H1 (cell line): Measurements from ENCODE around the gene BYSL. TPM values are rescaled to one million over a fixed set of nuclear protein-coding genes. Genes with fewer than 3 reads are reported as not detected.

Experiments
- CTCF ChIA-PET: fragments of 300-600 bp; sonication (Branson Sonifier 250); formaldehyde crosslinking; loops from one replicate; lab custom pipeline; 2021; ENCODE audit not compliant: partially characterized antibody; lab: Charles Lee
- POLR2A ChIA-PET: fragments of 300-600 bp; sonication (Branson Sonifier 250); formaldehyde crosslinking; loops from one replicate; lab custom pipeline; 2021; ENCODE audit warnings: inconsistent platforms; ENCODE audit not compliant: partially characterized antibody; lab: Charles Lee
- DNase-seq, 2 experiments: peaks; one replicate each; pipeline versions ENCODE4 v3.0.0 to v3.0.0-alpha.2; 2010 to 2022; ENCODE audit warnings: low spot score in 2 of 2, low read depth in 1 of 2, mixed read lengths in 1 of 2
- FAIRE-seq: peaks from 2 replicates; lab custom pipeline; 2011; peaks lifted over from hg19 to GRCh38; lab: Jason Lieb, UNC
- H2AFZ ChIP-seq: 2 replicates; pipeline ENCODE4 v1.8.1; 2012; ENCODE audit warnings: low read length, inconsistent platforms
- H2AK5ac ChIP-seq: 2 replicates; pipeline ENCODE4 v1.6.1; 2013; ENCODE audit warnings: low read depth, low read length
- H2BK120ac ChIP-seq: replicated peaks from 2 replicates; pipeline ENCODE3; 2013; ENCODE audit warnings: low read depth, low read length, inconsistent platforms
- H2BK12ac ChIP-seq: 2 replicates; pipeline ENCODE4 v1.6.1; 2013; ENCODE audit warnings: low read depth, low read length
- H2BK15ac ChIP-seq: 2 replicates; pipeline ENCODE4 v1.6.1; 2013; ENCODE audit warnings: low read length
- H2BK20ac ChIP-seq: 2 replicates; pipeline ENCODE4 v1.6.1; 2013; ENCODE audit warnings: low read length
- H2BK5ac ChIP-seq: 2 replicates; pipeline ENCODE4 v1.6.1; 2013; ENCODE audit warnings: low read depth, low read length
- H3K14ac ChIP-seq: 2 replicates; pipeline ENCODE4 v1.6.1; 2013; ENCODE audit warnings: inconsistent platforms; ENCODE audit not compliant: insufficient read length
- H3K18ac ChIP-seq: 2 replicates; pipeline ENCODE4 v1.6.1; 2013; ENCODE audit warnings: low read length; ENCODE audit errors: extremely low read depth
- H3K23ac ChIP-seq: 2 replicates; pipeline ENCODE4 v1.6.1; 2013; ENCODE audit warnings: inconsistent platforms; ENCODE audit not compliant: insufficient read length
- H3K23me2 ChIP-seq: 2 replicates; pipeline ENCODE4 v1.6.1; 2013; ENCODE audit warnings: low read depth, low read length
- H3K27ac ChIP-seq: 2 replicates; pipeline ENCODE4 v1.6.1; 2011; ENCODE audit warnings: low read depth, low read length, inconsistent platforms
- H3K27me3 ChIP-seq, 4 experiments: replicated peaks in 1 of 4; 1 replicate in 1 of 4; 2 replicates in 3 of 4; pipeline versions ENCODE4 v1.6.1 to v1.8.1; 2011 to 2013; ENCODE audit warnings: low read length in 3 of 4, mild to moderate bottlenecking in 3 of 4, inconsistent platforms in 2 of 4, mixed read lengths in 2 of 4, moderate library complexity in 1 of 4; ENCODE audit not compliant: control insufficient read depth in 3 of 4, insufficient read depth in 3 of 4; ENCODE audit errors: extremely low read depth in 1 of 4
- H3K36me3 ChIP-seq, 4 experiments: 2 replicates each; pipeline versions ENCODE4 v1.6.1 to v1.8.1; 2011 to 2013; ENCODE audit warnings: mild to moderate bottlenecking in 4 of 4, low read length in 3 of 4, moderate library complexity in 2 of 4, control low read depth in 1 of 4, inconsistent platforms in 1 of 4; ENCODE audit not compliant: insufficient read depth in 4 of 4, control insufficient read depth in 2 of 4
- H3K4ac ChIP-seq: replicated peaks from 2 replicates; pipeline ENCODE3; 2013; ENCODE audit warnings: low read length, low read depth, mixed read lengths, inconsistent platforms; ENCODE audit not compliant: insufficient read length
- H3K4me1 ChIP-seq, 4 experiments: replicated peaks in 1 of 4; 1 replicate in 1 of 4; 2 replicates in 3 of 4; pipeline versions ENCODE4 v1.6.1 to v1.8.1; 2011 to 2013; ENCODE audit warnings: low read length in 3 of 4, inconsistent platforms in 2 of 4, mixed read lengths in 1 of 4; ENCODE audit not compliant: insufficient read depth in 4 of 4, control insufficient read depth in 3 of 4
- H3K4me2 ChIP-seq, 2 experiments: 2 replicates each; pipeline versions ENCODE4 v1.6.1 to v1.8.1; 2011 to 2013; ENCODE audit warnings: low read depth in 2 of 2, low read length in 2 of 2, control low read depth in 1 of 2, inconsistent platforms in 1 of 2, mild to moderate bottlenecking in 1 of 2; ENCODE audit not compliant: insufficient read depth in 1 of 2
- H3K4me3 ChIP-seq, 4 experiments: fragments of 200-600, 300-600 bp in 1 of 4; sonication (generic), shearing (Covaris generic), sonication (Bioruptor Twin) in 1 of 4; 2 replicates each; pipeline versions ENCODE4 v1.5.1 to v1.8.1; 2011 to 2016; ENCODE audit warnings: low read length in 4 of 4, low read depth in 3 of 4, control low read depth in 2 of 4, inconsistent platforms in 2 of 4, mild to moderate bottlenecking in 2 of 4, mixed read lengths in 1 of 4, moderate library complexity in 1 of 4; ENCODE audit not compliant: insufficient read depth in 2 of 4; ENCODE audit errors: extremely low read depth in 1 of 4
- H3K56ac ChIP-seq: replicated peaks from 2 replicates; pipeline ENCODE3; 2013; ENCODE audit warnings: low read depth, mild to moderate bottlenecking, mixed read lengths, low read length, inconsistent platforms; ENCODE audit not compliant: insufficient read length
- H3K79me1 ChIP-seq: 2 replicates; pipeline ENCODE4 v1.6.1; 2013; ENCODE audit warnings: low read depth, low read length, control low read depth
- H3K79me2 ChIP-seq, 2 experiments: 2 replicates each; pipeline versions ENCODE4 v1.6.1 to v1.8.1; 2012 to 2013; ENCODE audit warnings: low read length in 2 of 2, mild to moderate bottlenecking in 2 of 2, inconsistent platforms in 1 of 2; ENCODE audit not compliant: insufficient read depth in 2 of 2, control insufficient read depth in 1 of 2
- H3K9ac ChIP-seq, 4 experiments: replicated peaks in 1 of 4; 1 replicate in 1 of 4; 2 replicates in 3 of 4; pipeline versions ENCODE4 v1.6.1 to v1.8.1; 2011 to 2013; ENCODE audit warnings: low read depth in 3 of 4, low read length in 3 of 4, control low read depth in 2 of 4, mild to moderate bottlenecking in 2 of 4, moderate library complexity in 2 of 4, inconsistent platforms in 1 of 4; ENCODE audit errors: extremely low read depth in 1 of 4
- H3K9me3 ChIP-seq, 2 experiments: 2 replicates each; pipeline versions ENCODE4 v1.6.1 to v1.8.1; 2012 to 2013; ENCODE audit warnings: mild to moderate bottlenecking in 2 of 2, moderate library complexity in 2 of 2, control low read depth in 1 of 2, inconsistent platforms in 1 of 2, low read depth in 1 of 2, low read length in 1 of 2, mixed read lengths in 1 of 2; ENCODE audit not compliant: insufficient read depth in 2 of 2
- H4K20me1 ChIP-seq, 2 experiments: replicated peaks in 1 of 2; 2 replicates each; pipeline versions ENCODE3 to v1.8.1; 2011 to 2013; ENCODE audit warnings: inconsistent platforms in 2 of 2, low read length in 2 of 2, mild to moderate bottlenecking in 1 of 2; ENCODE audit not compliant: insufficient read depth in 2 of 2, control insufficient read depth in 1 of 2
- H4K5ac ChIP-seq: 2 replicates; pipeline ENCODE4 v1.6.1; 2013; ENCODE audit warnings: low read length, low read depth, mixed read lengths, inconsistent platforms; ENCODE audit not compliant: insufficient read length
- H4K8ac ChIP-seq: 2 replicates; pipeline ENCODE4 v1.8.0; 2013; ENCODE audit warnings: mild to moderate bottlenecking, moderate library complexity, low read length, inconsistent platforms; ENCODE audit not compliant: insufficient read depth; ENCODE audit errors: extremely low read depth
- H4K91ac ChIP-seq: replicated peaks from 2 replicates; pipeline ENCODE3; 2013; ENCODE audit warnings: low read length, mixed read lengths, inconsistent platforms; ENCODE audit not compliant: insufficient read length
- ASH2L ChIP-seq: fragments of 200-600, 300-600 bp; sonication (generic); IDR thresholded peaks from one replicate; pipeline ENCODE4 v1.7.1; 2017; ENCODE audit warnings: low read length
- BACH1 ChIP-seq: IDR thresholded peaks from 2 replicates; pipeline ENCODE4 v1.6.1; 2012; ENCODE audit warnings: low read length, improper control_type of control experiment
- EP300 ChIP-seq, 2 experiments: IDR thresholded peaks; 1 replicate in 1 of 2; 2 replicates in 1 of 2; pipeline ENCODE4 v1.6.1; 2011 to 2012; ENCODE audit warnings: low read depth in 2 of 2, low read length in 2 of 2, mild to moderate bottlenecking in 2 of 2, borderline replicate concordance in 1 of 2, inconsistent platforms in 1 of 2, moderate library complexity in 1 of 2
- JUN ChIP-seq: IDR thresholded peaks from 2 replicates; pipeline ENCODE4 v1.6.1; 2011; ENCODE audit warnings: low read depth, mild to moderate bottlenecking, improper control_type of control experiment, low read length
- KDM1A ChIP-seq: fragments of 200-600, 300-600 bp; sonication (generic); IDR thresholded peaks from 2 replicates; pipeline ENCODE4 v1.7.1; 2016; ENCODE audit warnings: mild to moderate bottlenecking, low read length, borderline replicate concordance
- KDM5A ChIP-seq: fragments of 200-600 bp; IDR thresholded peaks from 2 replicates; pipeline ENCODE4 v1.7.1; 2012; ENCODE audit warnings: mild to moderate bottlenecking, low read length, inconsistent platforms, mixed read lengths
- SP1 ChIP-seq: IDR thresholded peaks from 2 replicates; pipeline ENCODE4 v1.6.1; 2011; ENCODE audit warnings: low read depth, low read length
- SRF ChIP-seq: IDR thresholded peaks from 2 replicates; pipeline ENCODE4 v1.6.1; 2011; ENCODE audit warnings: mild to moderate bottlenecking, low read depth, low read length, moderate library complexity
- YY1 ChIP-seq: IDR thresholded peaks from 2 replicates; pipeline ENCODE4 v1.6.1; 2011; ENCODE audit warnings: low read depth, mild to moderate bottlenecking, low read length
- WGBS, 2 experiments: shearing (Covaris generic) in 1 of 2; methylation state at CpG; one replicate each; pipeline versions ENCODE4 v1.1.6 to v1.1.7; 2013 to 2015; ENCODE audit warnings: low lambda C conversion rate in 2 of 2, mixed read lengths in 2 of 2, inconsistent platforms in 1 of 2, low coverage in 1 of 2, missing lambda C conversion rate in 1 of 2; ENCODE audit not compliant: insufficient replicate concordance in 2 of 2, insufficient coverage in 1 of 2, insufficient read length in 1 of 2; ENCODE audit errors: extremely low coverage in 1 of 2, missing lambda C conversion rate in 1 of 2; 5-methylcytosine and 5-hydroxymethylcytosine counted together
- polyA plus RNA-seq, 7 experiments: library from polyadenylated mRNA; depleted of rRNA in 3 of 7; stranded (reverse) in 5 of 7; unstranded in 2 of 7; fragments of >200 nt in 5 of 7; fragments of 200-250 nt in 2 of 7; gene quantifications; 1 replicate in 5 of 7; 2 replicates in 1 of 7; 4 replicates in 1 of 7; pipeline versions ENCODE4 v1.2.1 to v1.2.3, GENCODE V29; 2011 to 2013; ENCODE audit warnings: missing spikeins in 2 of 7, mixed read lengths in 2 of 7
- total RNA-seq: library from RNA; stranded (reverse); fragmentation: NEBNext Ultra II Directional; extraction: Animal tissue kit (Norgen Biotek cat#: 25700); gene quantifications from 2 replicates; pipeline ENCODE4 v1.2.1, GENCODE V29; 2021
- TF ChIP-seq, protein P1 (sequence below): IDR thresholded peaks from 2 replicates; pipeline ENCODE4 v1.6.1; 2011; ENCODE audit warnings: low read depth, mild to moderate bottlenecking, low read length; ENCODE audit not compliant: insufficient read depth

The BYSL gene
- total and polyA plus RNA-seq, 2 of the 8 experiments (the other 6 are each of a cell fraction or from before 2014, with no cell fraction given), result 37.3 to 49.2 TPM

DNA sequence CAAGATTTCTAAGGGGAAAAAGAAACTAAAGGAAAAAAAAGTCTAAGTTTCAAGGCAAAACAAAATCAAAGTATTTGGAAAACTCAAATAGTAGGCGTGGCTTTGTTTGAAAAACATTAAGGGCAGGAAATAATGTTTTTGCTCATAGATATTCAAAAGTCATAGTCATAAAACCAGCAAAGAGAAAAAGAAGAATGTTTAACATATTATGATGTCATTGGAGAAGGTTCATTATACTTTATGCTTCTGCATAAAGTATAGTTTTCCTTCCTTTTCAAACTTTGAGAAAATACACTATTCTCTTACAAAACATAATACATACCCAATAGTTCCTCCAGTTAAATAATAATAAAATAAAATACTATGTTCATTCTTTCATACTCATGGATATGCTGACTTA lies 39.8 kb upstream of the BYSL start:
- Histone ChIP-seq H3K4me1 (no peaks in the 10 kb centered on the region), H3K56ac (no peak overlapping the region), H2AK5ac (no peak overlapping the region), H2BK12ac (no peak overlapping the region), H4K91ac (no peak overlapping the region), H3K36me3 (peaks cover 0 to 2% (median 0%) of the 10 kb centered on the region in 4 experiments; a peak in 2 of 8 replicates), H3K9me3 (no peaks in the 10 kb centered on the region), H4K5ac (no peak overlapping the region), H3K27ac (no peak overlapping the region), H3K27me3 (no peaks in the 10 kb centered on the region), H3K79me2 (peaks cover 0 to 21% of the 10 kb centered on the region in 2 experiments; a peak in 2 of 4 replicates), H2AFZ (no peak overlapping the region), H3K9ac (no peak overlapping the region), H2BK5ac (no peak overlapping the region), H3K79me1 (no peaks in the 10 kb centered on the region; the same call in 1 of the 2 replicates), H4K8ac (no peak overlapping the region), H3K23ac (no peak overlapping the region), H2BK15ac (no peak overlapping the region), H3K14ac (no peak overlapping the region), H3K4me2 (no peak overlapping the region), H3K4ac (no peak overlapping the region), H3K23me2 (no peaks in the 10 kb centered on the region), H4K20me1 (peaks cover 0 to 1% of the 10 kb centered on the region in 2 experiments), H2BK120ac (no peak overlapping the region), H3K18ac (no peak overlapping the region), H3K4me3 (no peak overlapping the region), H2BK20ac (no peak overlapping the region)
- WGBS, 2 experiments, result 100% methylated on average over 1 of the region's 1 CpG; no CpG with 5 or more reads in 1 of the 2 experiments
- ChIA-PET CTCF (interaction anchor here (1.3 kb wide), 1 partner anchor 32 kb away, joined by 4 read pairs; no protein-coding TSS in a partner anchor), POLR2A (interaction anchor here (0.7 kb wide), 1 partner anchor 11 kb away, joined by 4 read pairs; no protein-coding TSS in a partner anchor)
- TF ChIP-seq KDM5A (no peak), KDM1A (no peak), YY1 (no peak), BACH1 (no peak), SP1 (no peak), ASH2L (no peak), EP300 (IDR thresholded peaks at IDR 0.05; ENCODE audit: borderline replicate concordance in 1 of 2, low read depth in 2 of 2, low read length in 2 of 2) (no peak), JUN (no peak), SRF (no peak)
- TF ChIP-seq, protein P1, sequence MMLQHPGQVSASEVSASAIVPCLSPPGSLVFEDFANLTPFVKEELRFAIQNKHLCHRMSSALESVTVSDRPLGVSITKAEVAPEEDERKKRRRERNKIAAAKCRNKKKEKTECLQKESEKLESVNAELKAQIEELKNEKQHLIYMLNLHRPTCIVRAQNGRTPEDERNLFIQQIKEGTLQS, result no peak
- FAIRE-seq (no peak), DNase-seq (no peak)
